Muscle of arm (tissue), 12 donors: ENCODE measurements around the gene KRTAP3-1. TPM values are rescaled to one million over a fixed set of nuclear protein-coding genes. Genes with fewer than 3 reads are reported as not detected.
"Not testable (repeated sequence)": the region's sequence is repeated elsewhere in the genome, so short reads cannot be mapped to it uniquely, and the experiment has no call there.

Experiments
- DNase-seq: peaks from one replicate; pipeline ENCODE4 v3.0.0-alpha.2; 2013
- polyA plus RNA-seq, 12 donors: library from polyadenylated mRNA; unstranded; fragments of 120-200 nt; gene quantifications; one replicate each; pipeline ENCODE4 v1.2.1, GENCODE V29; 2013; ENCODE audit not compliant: insufficient read length in 12 of 12

KRTAP3-1 gene
- polyA plus RNA-seq, 12 donors: not detected

- no peak for DNase-seq
Measured at GRCh38 chr17:41016578-41017215, 7.8 kb upstream of the KRTAP3-1 start.

- no peak for DNase-seq
Measured at GRCh38 chr17:41015454-41015853, 6.5 kb upstream of the KRTAP3-1 start.

- DNase-seq: peak; percentile 31
Measured at GRCh38 chr17:41013606-41014005, 4.7 kb upstream of the KRTAP3-1 start.

GRCh38 chr17:41013181-41013580, 4.3 kb upstream of the KRTAP3-1 start:
- DNase-seq: no peak

- DNase-seq: no peak
Measured at GRCh38 chr17:41012326-41013120, 3.6 kb upstream of the KRTAP3-1 start.

GRCh38 chr17:41010441-41010840, 1.5 kb upstream of the KRTAP3-1 start:
- no peak for DNase-seq

GRCh38 chr17:41009936-41010335, 1.0 kb upstream of the KRTAP3-1 start:
- no peak for DNase-seq

GRCh38 chr17:41009301-41009760, 403 bp upstream of the KRTAP3-1 start:
- no peak for DNase-seq

- no peak for DNase-seq
Measured at GRCh38 chr17:41004397-41004796, 4.5 kb downstream of the KRTAP3-1 start.

GRCh38 chr17:41003926-41004325, 5.0 kb downstream of the KRTAP3-1 start:
- DNase-seq: no peak

- no peak for DNase-seq
Measured at GRCh38 chr17:41002814-41003213, 6.1 kb downstream of the KRTAP3-1 start.

GRCh38 chr17:41001795-41002194, 7.1 kb downstream of the KRTAP3-1 start:
- DNase-seq: no peak

GRCh38 chr17:40999563-40999962, 9.4 kb downstream of the KRTAP3-1 start, which contains the start of gene KRTAP3-2:
Gene KRTAP3-2, minus strand, starts transcription at chr17:40999906. Its CDS starts 53 bp downstream, at chr17:40999853.
- not testable (repeated sequence) for DNase-seq

GRCh38 chr17:40997361-40997760, 11.6 kb downstream of the KRTAP3-1 start:
- no peak for DNase-seq

- no peak for DNase-seq
Measured at GRCh38 chr17:40996829-40997228, 12.1 kb downstream of the KRTAP3-1 start.

GRCh38 chr17:40995116-40995515, 13.8 kb downstream of the KRTAP3-1 start:
- no peak for DNase-seq

GRCh38 chr17:40993839-40994238, 15.1 kb downstream of the KRTAP3-1 start, which contains the start of gene KRTAP3-3:
Gene KRTAP3-3, minus strand, starts transcription at chr17:40994164. Its CDS starts 67 bp downstream, at chr17:40994097.
- DNase-seq: no peak

GRCh38 chr17:40993084-40993483, 15.8 kb downstream of the KRTAP3-1 start:
- no peak for DNase-seq

- DNase-seq: no peak
Measured at GRCh38 chr17:40992666-40993065, 16.3 kb downstream of the KRTAP3-1 start.

- no peak for DNase-seq
Measured at GRCh38 chr17:40986920-40987319, 22.0 kb downstream of the KRTAP3-1 start.

- DNase-seq: no peak
Measured at GRCh38 chr17:40984226-40984625, 24.7 kb downstream of the KRTAP3-1 start, which contains the start of gene KRT40. Gene KRT40, minus strand, starts transcription at chr17:40984326. Its CDS starts 53 bp downstream, at chr17:40984273.

GRCh38 chr17:40981115-40981514, 27.8 kb downstream of the KRTAP3-1 start:
- no peak for DNase-seq

- peak; percentile 80 for DNase-seq
Measured at GRCh38 chr17:40980596-40980995, 28.3 kb downstream of the KRTAP3-1 start.
